HepG2 (cell line): ENCODE measurements around the gene BARX2. TPM values are rescaled to one million over a fixed set of nuclear protein-coding genes. Genes with fewer than 3 reads are reported as not detected.

Experiments used
- ATAC-seq: fragments of 200-7000 bp; cut with Tn5 transposase; 3 replicates; pipeline ENCODE4 v1.9.1; 2020; ENCODE audit warnings: mild to moderate bottlenecking, moderate library complexity
- BruUV-seq: library from RNA; stranded (reverse); fragments of 400-500 nt; replicated peaks from 2 replicates; lab custom pipeline; 2021; lab: Mats Ljungman, UMichigan
- CTCF ChIA-PET: fragments of 300-600 bp; formaldehyde crosslinking; extraction: SDS; loops from one replicate; lab custom pipeline; 2021; ENCODE audit warnings: low total read pairs, inconsistent platforms, low intra/inter-chr PET ratio; lab: Yijun Ruan, JAX
- POLR2A ChIA-PET: fragments of 350-600 bp; sonication (Branson Sonifier 250); formaldehyde crosslinking; loops from one replicate; lab custom pipeline; 2020; ENCODE audit warnings: antibody characterized with exemption, inconsistent platforms; lab: Yijun Ruan, JAX
- DNase-seq: peaks from one replicate; pipeline ENCODE4 v3.0.0-alpha.2; 2015; ENCODE audit warnings: low spot score
- FAIRE-seq: peaks from 3 replicates; lab custom pipeline; 2011; peaks lifted over from hg19 to GRCh38; lab: Jason Lieb, UNC
- H2AFZ ChIP-seq: one replicate; pipeline ENCODE4 v1.6.1; 2011; ENCODE audit warnings: low read length, inconsistent platforms
- H3K27ac ChIP-seq: fragments of 300-600 bp; 3 replicates; pipeline ENCODE4 v1.8.0; 2011; ENCODE audit warnings: mixed run types, mild to moderate bottlenecking, mixed read lengths, low read length, inconsistent platforms; ENCODE audit not compliant: insufficient read depth; ENCODE audit errors: extremely low read length
- H3K27me3 ChIP-seq, 2 experiments: fragments of 200-600 bp in 1 of 2; 2 replicates in 1 of 2; 3 replicates in 1 of 2; pipeline versions ENCODE4 v1.6.0 to v1.8.0; 2011; ENCODE audit warnings: low read length in 2 of 2, mild to moderate bottlenecking in 2 of 2, moderate library complexity in 2 of 2, inconsistent platforms in 1 of 2; ENCODE audit not compliant: insufficient read depth in 2 of 2, control insufficient read depth in 1 of 2
- H3K36me3 ChIP-seq, 2 experiments: fragments of 200-600 bp in 1 of 2; replicated peaks in 1 of 2; 2 replicates in 1 of 2; 3 replicates in 1 of 2; pipeline versions ENCODE4 v1.5.1 to v1.8.0; 2011; ENCODE audit warnings: low read length in 2 of 2, inconsistent platforms in 1 of 2; ENCODE audit not compliant: insufficient read depth in 2 of 2, control insufficient read depth in 1 of 2
- H3K4me1 ChIP-seq: 2 replicates; pipeline ENCODE4 v1.5.1; 2012; ENCODE audit warnings: low read length, inconsistent platforms; ENCODE audit not compliant: insufficient read depth
- H3K4me2 ChIP-seq: 2 replicates; pipeline ENCODE4 v1.6.0; 2011; ENCODE audit warnings: low read depth, low read length, inconsistent platforms
- H3K4me3 ChIP-seq, 3 experiments: fragments of 200-600 bp in 1 of 3; sonication (generic), shearing (Covaris generic) in 1 of 3; replicated peaks in 1 of 3; 2 replicates each; pipeline ENCODE4 v1.5.1; 2011 to 2016; ENCODE audit warnings: low read length in 3 of 3, inconsistent platforms in 2 of 3, low read depth in 2 of 3, mild to moderate bottlenecking in 2 of 3, control low read depth in 1 of 3, mixed read lengths in 1 of 3; ENCODE audit not compliant: insufficient read depth in 1 of 3
- H3K79me2 ChIP-seq: one replicate; pipeline ENCODE4 v1.6.1; 2011; ENCODE audit warnings: low read length, inconsistent platforms; ENCODE audit not compliant: insufficient read depth
- H3K9ac ChIP-seq: 2 replicates; pipeline ENCODE4 v1.6.0; 2011; ENCODE audit warnings: mild to moderate bottlenecking, low read depth, low read length, inconsistent platforms; ENCODE audit not compliant: insufficient read depth
- H3K9me3 ChIP-seq: 2 replicates; pipeline ENCODE4 v1.5.1; 2012; ENCODE audit warnings: mild to moderate bottlenecking, low read length
- H4K20me1 ChIP-seq: 2 replicates; pipeline ENCODE4 v1.6.0; 2011; ENCODE audit warnings: inconsistent platforms, mild to moderate bottlenecking, low read length, moderate library complexity; ENCODE audit not compliant: insufficient read depth
- EED ChIP-seq: sonication (generic); formaldehyde crosslinking; IDR thresholded peaks from 2 replicates; pipeline ENCODE4 v1.5.0; 2020; ENCODE audit warnings: mild to moderate bottlenecking, missing genetic modification reagents
- ETV6 ChIP-seq: sonication (generic); formaldehyde crosslinking; conservative IDR thresholded peaks from 2 replicates; pipeline ENCODE4 v1.4.0; 2020; ENCODE audit warnings: missing genetic modification reagents
- MTF2 ChIP-seq: sonication (generic); formaldehyde crosslinking; IDR thresholded peaks from 2 replicates; pipeline ENCODE4 v1.5.0; 2020; ENCODE audit warnings: missing genetic modification reagents, borderline replicate concordance
- PAX8 ChIP-seq: sonication (generic); formaldehyde crosslinking; IDR thresholded peaks from 2 replicates; pipeline ENCODE4 v1.8.0; 2022; ENCODE audit warnings: mild to moderate bottlenecking, missing genetic modification reagents, borderline replicate concordance
- PCBP1 ChIP-seq: fragments of 200-400 bp; formaldehyde crosslinking; IDR thresholded peaks from 2 replicates; pipeline ENCODE4 v1.6.1; 2017; ENCODE audit warnings: mild to moderate bottlenecking, low read depth, low read length, borderline replicate concordance
- RFX1 ChIP-seq: fragments of 450-650 bp; IDR thresholded peaks from 2 replicates; pipeline ENCODE4 v1.6.1; 2017
- ZIK1 ChIP-seq: sonication (generic); formaldehyde crosslinking; IDR thresholded peaks from 2 replicates; pipeline ENCODE4 v1.5.0; 2020; ENCODE audit warnings: mild to moderate bottlenecking, low read depth, missing genetic modification reagents, borderline replicate concordance
- ZNF136 ChIP-seq: sonication (generic); formaldehyde crosslinking; IDR thresholded peaks from 2 replicates; pipeline ENCODE4 v1.8.1; 2022; ENCODE audit warnings: low read depth, mild to moderate bottlenecking, moderate library complexity, missing genetic modification reagents
- ZNF510 ChIP-seq: sonication (generic); formaldehyde crosslinking; IDR thresholded peaks from 2 replicates; pipeline ENCODE4 v1.4.0; 2020; ENCODE audit warnings: low read depth, mild to moderate bottlenecking, missing genetic modification reagents
- WGBS: methylation state at CpG from one replicate; pipeline ENCODE4 v1.1.6; 2017; ENCODE audit warnings: low lambda C conversion rate; 5-methylcytosine and 5-hydroxymethylcytosine counted together
- in situ Hi-C: cut with HindIII; loops from 2 replicates; pipeline ENCODE4 v1.10.0; 2017; ENCODE audit warnings: low pct_unique_long_range_greater_than_20kb; ENCODE audit not compliant: extremely low pct_ligation_motif_present
- intact Hi-C: fragments of 100-400 bp; cut with micrococcal nuclease; formaldehyde crosslinking; loops from one replicate; pipeline ENCODE4 v1.10.0; 2022; ENCODE audit not compliant: unreplicated experiment
- polyA plus RNA-seq, 8 experiments: library from polyadenylated mRNA; depleted of rRNA in 3 of 8; stranded (reverse) in 7 of 8; unstranded in 1 of 8; fragments of >200 nt; fragmentation: Illumina TruSeq in 4 of 8; extraction: Trizol in 4 of 8; gene quantifications; 2 replicates each; pipeline versions ENCODE4 v1.2.1 to v1.2.3, GENCODE V29; 2011 to 2016; ENCODE audit warnings: low read depth in 4 of 8, missing spikeins in 1 of 8, mixed read lengths in 1 of 8; ENCODE audit not compliant: insufficient read depth in 1 of 8
- total RNA-seq, 5 experiments: library from RNA; depleted of rRNA; stranded (reverse); fragments of >200 nt; fragmentation: Illumina TruSeq; extraction: Trizol; gene quantifications; 2 replicates each; pipeline ENCODE4 v1.2.3, GENCODE V29; 2016; ENCODE audit warnings: low read depth in 1 of 5
- TF ChIP-seq, protein P1 (sequence below): sonication (generic); formaldehyde crosslinking; IDR thresholded peaks from 2 replicates; pipeline ENCODE4 v1.8.1; 2023; ENCODE audit warnings: mild to moderate bottlenecking, inconsistent platforms, moderate library complexity, missing genetic modification reagents, borderline replicate concordance
- TF ChIP-seq, protein P2 (sequence below): sonication (generic); formaldehyde crosslinking; IDR thresholded peaks from 2 replicates; pipeline ENCODE4 v1.4.0; 2020; ENCODE audit warnings: mild to moderate bottlenecking, low read depth, missing genetic modification reagents

The BARX2 gene
- total and polyA plus RNA-seq, 2 of the 13 experiments (the other 11 are each of a cell fraction or from before 2014, with no cell fraction given), result not detected

GRCh38 chr11:129412494-129412893 lies 36.8 kb downstream of the BARX2 start:
- 0% methylated on average over 4 of the region's 4 CpGs for WGBS
- intact Hi-C loops (no loop called here), in situ Hi-C loops (no loop called here)
- H3K4me2 ChIP-seq, result no peak overlapping the region
- no peak overlapping the region for H3K4me3 ChIP-seq
- no peaks in the 10 kb centered on the region for H3K36me3 ChIP-seq
- TF ChIP-seq, protein P1, sequence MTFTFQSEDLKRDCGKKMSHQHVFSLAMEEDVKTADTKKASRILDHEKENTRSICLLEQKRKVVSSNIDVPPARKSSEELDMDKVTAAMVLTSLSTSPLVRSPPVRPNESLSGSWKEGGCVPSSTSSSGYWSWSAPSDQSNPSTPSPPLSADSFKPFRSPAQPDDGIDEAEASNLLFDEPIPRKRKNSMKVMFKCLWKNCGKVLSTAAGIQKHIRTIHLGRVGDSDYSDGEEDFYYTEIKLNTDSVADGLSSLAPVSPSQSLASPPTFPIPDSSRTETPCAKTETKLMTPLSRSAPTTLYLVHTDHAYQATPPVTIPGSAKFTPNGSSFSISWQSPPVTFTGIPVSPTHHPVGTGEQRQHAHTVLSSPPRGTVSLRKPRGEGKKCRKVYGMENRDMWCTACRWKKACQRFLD (CRISPR knock-in tag), result no peak
- 0 out of 2 replicates have a peak, but pooled peaks have one; percentile 5 for TF ChIP-seq RFX1
- no peaks in the 10 kb centered on the region for H3K9me3 ChIP-seq
- ATAC-seq (no peak), FAIRE-seq (no peak), DNase-seq (no peak)
- ChIA-PET CTCF (no interaction called here), POLR2A (no interaction called here)
- H3K4me1 ChIP-seq, result no peaks in the 10 kb centered on the region
- H3K27ac ChIP-seq, result no peak overlapping the region
- H3K79me2 ChIP-seq, result no peaks in the 10 kb centered on the region
- H3K9ac ChIP-seq, result no peak overlapping the region
- H4K20me1 ChIP-seq, result no peaks in the 10 kb centered on the region
- no peaks in the 10 kb centered on the region; a peak in 3 of 5 replicates for H3K27me3 ChIP-seq
- H2AFZ ChIP-seq, result no peak overlapping the region
- no TSS peak for BruUV-seq

DNA sequence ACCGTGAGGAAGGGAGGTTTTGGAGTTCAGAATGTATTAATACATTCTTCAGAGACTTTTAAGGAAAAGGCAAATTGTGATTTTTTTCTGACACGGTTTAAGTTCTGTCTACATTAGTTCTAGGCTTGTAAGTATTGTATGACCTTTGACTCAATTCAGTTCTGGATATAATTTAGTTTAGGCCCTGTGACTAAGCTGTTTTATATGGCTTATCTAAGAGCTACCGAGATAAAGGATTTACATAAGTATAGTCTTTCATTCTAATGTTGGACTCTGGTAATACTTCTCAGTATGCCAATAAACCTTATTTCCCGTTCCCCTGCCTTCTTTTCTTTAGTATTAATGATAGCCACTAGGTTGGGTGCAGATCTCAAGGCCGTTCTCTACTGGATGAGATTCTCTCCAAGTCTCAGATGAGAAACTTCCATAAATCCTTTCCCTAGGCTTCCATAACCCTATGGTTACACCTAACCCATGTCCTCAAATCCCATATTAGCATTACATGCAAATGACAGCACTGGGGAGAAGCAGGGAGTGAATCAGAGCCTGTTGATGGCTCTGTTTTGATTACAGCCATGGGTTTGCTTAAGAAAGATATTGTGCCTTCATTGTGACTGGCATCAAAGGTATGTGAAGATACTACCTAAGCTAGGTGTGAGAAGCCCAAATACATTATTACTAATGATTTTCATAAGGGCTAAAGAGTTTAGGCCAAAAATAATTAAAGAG lies 38.7 kb downstream of the BARX2 start:
- no peak overlapping the region for H2AFZ ChIP-seq
- peaks cover 0 to 3% of the 10 kb centered on the region in 2 experiments; a peak in 3 of 5 replicates for H3K27me3 ChIP-seq
- DNase-seq (no peak), ATAC-seq (no peak), FAIRE-seq (no peak)
- POLR2A ChIA-PET, result no interaction called here
- H3K4me2 ChIP-seq, result no peak overlapping the region
- no peak overlapping the region for H3K4me3 ChIP-seq
- H4K20me1 ChIP-seq, result no peaks in the 10 kb centered on the region
- H3K9ac ChIP-seq, result no peak overlapping the region
- in situ Hi-C loops (no loop called here), intact Hi-C loops (no loop called here)
- TF ChIP-seq, protein P2, sequence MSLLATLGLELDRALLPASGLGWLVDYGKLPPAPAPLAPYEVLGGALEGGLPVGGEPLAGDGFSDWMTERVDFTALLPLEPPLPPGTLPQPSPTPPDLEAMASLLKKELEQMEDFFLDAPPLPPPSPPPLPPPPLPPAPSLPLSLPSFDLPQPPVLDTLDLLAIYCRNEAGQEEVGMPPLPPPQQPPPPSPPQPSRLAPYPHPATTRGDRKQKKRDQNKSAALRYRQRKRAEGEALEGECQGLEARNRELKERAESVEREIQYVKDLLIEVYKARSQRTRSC, result no peak
- TF ChIP-seq ZNF510 (no peak), PAX8 (no peak), ZIK1 (CRISPR knock-in tag) (no peak), PCBP1 (no peak), EED (no peak), MTF2 (CRISPR knock-in tag) (no peak), ZNF136 (CRISPR knock-in tag) (no peak), ETV6 (CRISPR knock-in tag) (no peak), RFX1 (no peak)
- H3K9me3 ChIP-seq, result no peaks in the 10 kb centered on the region
- no peaks in the 10 kb centered on the region for H3K79me2 ChIP-seq
- WGBS, result 17% methylated on average over 5 of the region's 5 CpGs
- CTCF ChIA-PET, result no interaction called here
- no peaks in the 10 kb centered on the region for H3K36me3 ChIP-seq
- H3K4me1 ChIP-seq, result no peaks in the 10 kb centered on the region
- no peak overlapping the region for H3K27ac ChIP-seq
- no TSS peak for BruUV-seq
